Endothelial cell (in vitro differentiated cells): ENCODE measurements around the gene STRIP1. TPM values are rescaled to one million over a fixed set of nuclear protein-coding genes. Genes with fewer than 3 reads are reported as not detected.

Experiments
- DNase-seq: peaks from one replicate; pipeline ENCODE4 v3.0.0; 2021; ENCODE audit warnings: low spot score
- H3K27ac Mint-ChIP-seq: one replicate; pipeline ENCODE4 v1.8.0; 2021; ENCODE audit warnings: mixed read lengths, inconsistent platforms; ENCODE audit not compliant: unreplicated experiment
- H3K27me3 Mint-ChIP-seq: one replicate; pipeline ENCODE4 v1.8.0; 2021; ENCODE audit warnings: mild to moderate bottlenecking, moderate library complexity, mixed read lengths, inconsistent platforms; ENCODE audit not compliant: unreplicated experiment
- H3K36me3 Mint-ChIP-seq: one replicate; pipeline ENCODE4 v1.8.0; 2021; ENCODE audit warnings: mild to moderate bottlenecking, low read depth, mixed read lengths, inconsistent platforms; ENCODE audit not compliant: unreplicated experiment
- H3K4me1 Mint-ChIP-seq: one replicate; pipeline ENCODE4 v1.8.0; 2021; ENCODE audit warnings: mild to moderate bottlenecking, mixed read lengths, inconsistent platforms; ENCODE audit not compliant: unreplicated experiment
- H3K4me3 Mint-ChIP-seq: one replicate; pipeline ENCODE4 v1.8.0; 2021; ENCODE audit warnings: mild to moderate bottlenecking, mixed read lengths, inconsistent platforms; ENCODE audit not compliant: unreplicated experiment
- H3K9me3 Mint-ChIP-seq: one replicate; pipeline ENCODE4 v1.8.0; 2021; ENCODE audit warnings: mixed read lengths, inconsistent platforms; ENCODE audit not compliant: unreplicated experiment
- total RNA-seq: library from RNA; stranded (reverse); fragmentation: NEBNext Ultra II Directional; extraction: Animal tissue kit (Norgen Biotek cat#: 25700); gene quantifications from one replicate; pipeline ENCODE4 v1.2.1, GENCODE V29; 2021; ENCODE audit not compliant: unreplicated experiment
- TF ChIP-seq, protein P1 (sequence below): fragments of 200-600 bp; sonication (generic); IDR thresholded peaks from one replicate; pipeline ENCODE4 v1.5.0; 2021; ENCODE audit warnings: antibody characterized with exemption; ENCODE audit not compliant: unreplicated experiment

STRIP1 gene
- total RNA-seq, 1 donor from 2014 or later = 65.0 TPM

DNA sequence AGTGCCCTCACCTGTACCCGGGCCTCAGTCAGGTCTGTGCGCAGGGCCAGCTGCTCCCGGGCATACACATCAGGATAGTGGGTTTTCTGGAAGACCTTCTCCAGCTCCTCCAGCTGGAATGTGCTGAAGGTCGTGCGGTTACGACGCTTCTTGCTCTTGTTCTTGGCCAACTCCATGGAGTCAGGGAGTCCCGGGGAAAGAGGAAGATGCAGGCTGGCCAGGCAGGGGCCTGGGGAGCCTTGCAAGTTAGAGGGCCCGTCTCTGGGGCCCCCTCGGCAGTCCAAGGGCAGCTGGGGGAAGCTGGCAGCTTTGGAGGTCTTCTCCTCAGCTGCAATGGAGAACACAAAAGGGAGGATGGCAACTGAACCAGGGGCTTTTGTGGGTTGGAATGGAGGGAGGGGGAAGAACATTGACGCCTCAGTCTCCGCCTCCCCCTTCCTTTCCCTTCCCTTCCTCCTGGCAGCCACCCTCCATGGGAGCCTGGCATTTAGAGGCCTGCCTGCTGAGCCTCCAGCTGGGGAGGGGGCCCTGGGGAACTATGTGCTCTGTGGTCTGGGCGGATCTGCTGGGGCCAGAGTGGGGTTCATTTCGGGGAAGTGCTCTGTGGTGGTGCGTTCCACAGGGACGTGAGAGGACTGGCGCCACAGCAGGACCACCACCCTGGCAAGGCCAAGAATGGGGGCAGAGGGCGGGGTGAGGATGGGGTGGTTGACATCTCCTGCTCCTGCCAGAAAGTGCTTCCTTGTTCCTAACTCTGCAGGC, 30.3 kb downstream of the STRIP1 start:
- Mint-ChIP-seq H3K36me3 (peaks cover 26% of the 10 kb centered on the region), H3K27ac (no peak overlapping the region), H3K4me3 (no peak overlapping the region), H3K9me3 (no peaks in the 10 kb centered on the region), H3K27me3 (peaks cover 31% of the 10 kb centered on the region), H3K4me1 (peaks cover 38% of the 10 kb centered on the region)
- TF ChIP-seq, protein P1, sequence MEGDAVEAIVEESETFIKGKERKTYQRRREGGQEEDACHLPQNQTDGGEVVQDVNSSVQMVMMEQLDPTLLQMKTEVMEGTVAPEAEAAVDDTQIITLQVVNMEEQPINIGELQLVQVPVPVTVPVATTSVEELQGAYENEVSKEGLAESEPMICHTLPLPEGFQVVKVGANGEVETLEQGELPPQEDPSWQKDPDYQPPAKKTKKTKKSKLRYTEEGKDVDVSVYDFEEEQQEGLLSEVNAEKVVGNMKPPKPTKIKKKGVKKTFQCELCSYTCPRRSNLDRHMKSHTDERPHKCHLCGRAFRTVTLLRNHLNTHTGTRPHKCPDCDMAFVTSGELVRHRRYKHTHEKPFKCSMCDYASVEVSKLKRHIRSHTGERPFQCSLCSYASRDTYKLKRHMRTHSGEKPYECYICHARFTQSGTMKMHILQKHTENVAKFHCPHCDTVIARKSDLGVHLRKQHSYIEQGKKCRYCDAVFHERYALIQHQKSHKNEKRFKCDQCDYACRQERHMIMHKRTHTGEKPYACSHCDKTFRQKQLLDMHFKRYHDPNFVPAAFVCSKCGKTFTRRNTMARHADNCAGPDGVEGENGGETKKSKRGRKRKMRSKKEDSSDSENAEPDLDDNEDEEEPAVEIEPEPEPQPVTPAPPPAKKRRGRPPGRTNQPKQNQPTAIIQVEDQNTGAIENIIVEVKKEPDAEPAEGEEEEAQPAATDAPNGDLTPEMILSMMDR = no peak
- no peak for DNase-seq

GRCh38 chr1:110065841-110066240, 31.4 kb downstream of the STRIP1 start:
- Mint-ChIP-seq H3K27me3 (peaks cover 29% of the 10 kb centered on the region), H3K4me1 (peaks cover 34% of the 10 kb centered on the region), H3K36me3 (peaks cover 26% of the 10 kb centered on the region), H3K9me3 (no peaks in the 10 kb centered on the region), H3K27ac (no peak overlapping the region), H3K4me3 (no peak overlapping the region)
- DNase-seq = no peak
- TF ChIP-seq, protein P1 = no peak

GRCh38 chr1:110067479-110067892, 33.1 kb downstream of the STRIP1 start:
- DNase-seq = no peak
- H3K27me3 Mint-ChIP-seq = peaks cover 27% of the 10 kb centered on the region
- H3K36me3 Mint-ChIP-seq = peaks cover 13% of the 10 kb centered on the region
- H3K4me1 Mint-ChIP-seq = peaks cover 20% of the 10 kb centered on the region
- no peak overlapping the region for H3K27ac Mint-ChIP-seq
- TF ChIP-seq, protein P1 = no peak
- no peaks in the 10 kb centered on the region for H3K9me3 Mint-ChIP-seq
- H3K4me3 Mint-ChIP-seq = no peak overlapping the region

GRCh38 chr1:110067893-110068645, 33.6 kb downstream of the STRIP1 start:
- Mint-ChIP-seq H3K36me3 (peaks cover 13% of the 10 kb centered on the region), H3K4me1 (peaks cover 14% of the 10 kb centered on the region), H3K27ac (peak overlapping the region; percentile 17), H3K4me3 (peak overlapping the region; percentile 80), H3K27me3 (peaks cover 24% of the 10 kb centered on the region), H3K9me3 (no peaks in the 10 kb centered on the region)
- TF ChIP-seq, protein P1 = no peak
- DNase-seq = peak; percentile 44
